ENCODE results near the gene C3. TPM values are rescaled to one million over a fixed set of nuclear protein-coding genes. Genes with fewer than 3 reads are reported as not detected.

C3 gene
- total and polyA plus RNA-seq, 2 of the 13 experiments (the other 11 are each of a cell fraction or from before 2014, with no cell fraction given), result 1,455 to 6,272 TPM

DNA sequence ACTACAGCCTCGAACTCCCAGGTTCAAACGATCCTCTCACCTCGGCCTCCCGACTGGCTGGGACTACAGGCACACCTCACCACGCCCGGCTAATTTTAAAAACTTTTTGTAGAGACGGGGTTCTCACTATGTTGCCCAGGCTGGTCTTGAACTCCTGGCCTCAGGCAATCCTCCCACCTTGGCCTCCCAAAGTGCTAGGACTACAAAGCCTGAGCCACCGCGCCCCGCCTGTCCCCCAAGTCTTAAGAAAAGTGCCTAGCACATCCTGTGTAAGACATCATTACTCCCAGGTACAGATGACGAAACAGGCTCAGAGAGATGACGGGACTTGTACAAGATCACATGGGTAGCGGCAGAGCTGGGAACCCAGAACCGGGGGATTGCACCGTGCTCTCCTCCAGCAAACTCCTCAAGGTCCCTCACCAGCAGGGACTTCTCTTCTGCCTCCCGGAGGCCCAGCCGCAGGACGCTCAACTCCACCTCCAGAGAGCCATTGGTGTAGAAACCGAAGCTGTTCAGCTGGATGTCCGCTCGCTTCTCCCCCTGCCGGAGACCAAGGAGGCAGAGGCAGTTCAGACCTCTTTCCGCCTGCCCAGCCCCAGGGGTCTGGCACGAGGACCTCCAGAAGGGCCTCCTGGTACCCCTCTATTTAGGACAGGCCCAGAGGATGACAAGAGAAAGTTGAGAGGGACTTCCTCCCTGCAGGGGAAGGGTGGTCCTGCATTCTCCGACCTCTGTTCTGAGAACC lies 15.9 kb upstream of the C3 start:
- Histone ChIP-seq H2AFZ (ENCODE audit: low read length) (no peak overlapping the region), H3K36me3 (replicated peaks in 1 of 2; ENCODE audit: control insufficient read depth in 1 of 2, insufficient read depth in 2 of 2, low read length in 2 of 2) (peaks cover 0 to 2% of the 10 kb centered on the region in 2 experiments; a peak in 2 of 5 replicates), H4K20me1 (ENCODE audit: insufficient read depth, low read length) (peaks cover 5% of the 10 kb centered on the region; the same call in 1 of the 2 replicates), H3K4me1 (ENCODE audit: insufficient read depth, low read length) (peaks cover 46% of the 10 kb centered on the region), H3K79me2 (ENCODE audit: insufficient read depth, low read length) (peaks cover 27% of the 10 kb centered on the region), H3K4me2 (ENCODE audit: low read depth, low read length) (peak overlapping the region; percentile 87), H3K9me3 (ENCODE audit: low read length) (no peaks in the 10 kb centered on the region), H3K27me3 (ENCODE audit: control insufficient read depth in 1 of 2, insufficient read depth in 2 of 2, low read length in 2 of 2) (no peaks in the 10 kb centered on the region; a peak in 1 of 5 replicates), H3K4me3 (replicated peaks in 1 of 3; ENCODE audit: insufficient read depth in 1 of 3, low read depth in 2 of 3, low read length in 3 of 3) (peak overlapping the region; percentile 81 to 90 (median 87)), H3K9ac (ENCODE audit: insufficient read depth, low read depth, low read length) (peak overlapping the region; percentile 90), H3K27ac (ENCODE audit: extremely low read length, insufficient read depth, low read length) (peak overlapping the region; percentile 89)
- WGBS (ENCODE audit: low lambda C conversion rate), result 37% methylated on average over 15 of the region's 25 CpGs
- ATAC-seq (peak; percentile 47), DNase-seq (ENCODE audit: low spot score) (peak; percentile 81), FAIRE-seq (peak; percentile 71)
- BruUV-seq (replicated peaks), result no TSS peak
- POLR2A ChIA-PET, result interaction anchor here (0.6 to 5.4 kb wide), 9 partner anchors 8 to 143 kb away, joined by 3 to 278 read pairs (median 4); partner anchors contain the start of gene C3
- intact Hi-C loops (cut with micrococcal nuclease; ENCODE audit: unreplicated experiment), result loop anchor here (2.0 to 10.0 kb wide), 2 partner anchors 16 to 1138 kb away; partner anchors contain the start of genes C3 and PRR36
- in situ Hi-C loops (cut with HindIII; ENCODE audit: extremely low pct_ligation_motif_present, low pct_unique_long_range_greater_than_20kb), result loop anchor here (5.0 kb wide), 1 partner anchor 126 kb away; no protein-coding TSS in a partner anchor
- CTCF ChIA-PET (ENCODE audit: low intra/inter-chr PET ratio, low total read pairs), result interaction anchor here (3.1 to 3.4 kb wide), 2 partner anchors 33 to 127 kb away, joined by 17 to 31 read pairs; no protein-coding TSS in a partner anchor
- TF ChIP-seq CCAR2 (optimal IDR thresholded peaks at IDR 0.05; ENCODE audit: low read depth, low read length) (no peak), ZNF331 (CRISPR knock-in tag; IDR thresholded peaks at IDR 0.05) (peak; percentile 47), SPEN (CRISPR knock-in tag; IDR thresholded peaks at IDR 0.05; ENCODE audit: low read depth) (no peak), REPIN1 (CRISPR knock-in tag; IDR thresholded peaks at IDR 0.05; ENCODE audit: borderline replicate concordance, low read depth) (peak; percentile 41; the same call in 1 of the 2 replicates), PPARG (CRISPR knock-in tag; conservative IDR thresholded peaks at IDR 0.05) (peak; percentile 25; the same call in 1 of the 2 replicates), YY1 (IDR thresholded peaks at IDR 0.05; ENCODE audit: insufficient read depth, insufficient replicate concordance, low read depth, low read length) (peak; percentile 35), PHF20 (CRISPR knock-in tag; IDR thresholded peaks at IDR 0.05) (no peak), CHCHD3 (CRISPR knock-in tag; IDR thresholded peaks at IDR 0.05) (no peak), NFKBIZ (CRISPR knock-in tag; IDR thresholded peaks at IDR 0.05) (0 out of 2 replicates have a peak, but pooled peaks have one; percentile 30), RXRB (CRISPR knock-in tag; IDR thresholded peaks at IDR 0.05; ENCODE audit: borderline replicate concordance) (0 out of 2 replicates have a peak, but pooled peaks have one; percentile 43), ZKSCAN8 (CRISPR knock-in tag; IDR thresholded peaks at IDR 0.05; ENCODE audit: borderline replicate concordance) (peak; percentile 28; the same call in 1 of the 2 replicates), BRD4 (CRISPR knock-in tag; IDR thresholded peaks at IDR 0.05) (0 out of 2 replicates have a peak, but pooled peaks have one; percentile 64), ZNF256 (CRISPR knock-in tag; conservative IDR thresholded peaks at IDR 0.05) (0 out of 2 replicates have a peak, but pooled peaks have one; percentile 40), ZNF782 (CRISPR knock-in tag; IDR thresholded peaks at IDR 0.05; ENCODE audit: borderline replicate concordance) (no peak), HHEX (CRISPR knock-in tag; IDR thresholded peaks at IDR 0.05) (no peak)
- TF ChIP-seq, protein P1, sequence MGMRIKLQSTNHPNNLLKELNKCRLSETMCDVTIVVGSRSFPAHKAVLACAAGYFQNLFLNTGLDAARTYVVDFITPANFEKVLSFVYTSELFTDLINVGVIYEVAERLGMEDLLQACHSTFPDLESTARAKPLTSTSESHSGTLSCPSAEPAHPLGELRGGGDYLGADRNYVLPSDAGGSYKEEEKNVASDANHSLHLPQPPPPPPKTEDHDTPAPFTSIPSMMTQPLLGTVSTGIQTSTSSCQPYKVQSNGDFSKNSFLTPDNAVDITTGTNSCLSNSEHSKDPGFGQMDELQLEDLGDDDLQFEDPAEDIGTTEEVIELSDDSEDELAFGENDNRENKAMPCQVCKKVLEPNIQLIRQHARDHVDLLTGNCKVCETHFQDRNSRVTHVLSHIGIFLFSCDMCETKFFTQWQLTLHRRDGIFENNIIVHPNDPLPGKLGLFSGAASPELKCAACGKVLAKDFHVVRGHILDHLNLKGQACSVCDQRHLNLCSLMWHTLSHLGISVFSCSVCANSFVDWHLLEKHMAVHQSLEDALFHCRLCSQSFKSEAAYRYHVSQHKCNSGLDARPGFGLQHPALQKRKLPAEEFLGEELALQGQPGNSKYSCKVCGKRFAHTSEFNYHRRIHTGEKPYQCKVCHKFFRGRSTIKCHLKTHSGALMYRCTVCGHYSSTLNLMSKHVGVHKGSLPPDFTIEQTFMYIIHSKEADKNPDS (CRISPR knock-in tag; IDR thresholded peaks at IDR 0.05), result no peak
- TF ChIP-seq, protein P2, sequence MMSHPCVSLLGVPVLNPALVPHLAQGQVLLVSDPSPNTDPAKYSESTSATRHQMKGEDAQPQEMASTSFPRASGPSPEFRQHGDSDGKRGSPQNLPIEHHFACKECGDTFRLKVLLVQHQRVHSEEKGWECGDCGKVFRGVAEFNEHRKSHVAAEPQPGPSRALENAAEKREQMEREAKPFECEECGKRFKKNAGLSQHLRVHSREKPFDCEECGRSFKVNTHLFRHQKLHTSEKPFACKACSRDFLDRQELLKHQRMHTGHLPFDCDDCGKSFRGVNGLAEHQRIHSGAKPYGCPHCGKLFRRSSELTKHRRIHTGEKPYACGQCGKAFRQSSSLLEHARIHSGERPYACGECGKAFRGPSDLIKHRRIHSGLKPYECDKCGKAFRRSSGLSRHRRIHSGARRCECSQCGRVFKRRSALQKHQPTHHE (CRISPR knock-in tag; IDR thresholded peaks at IDR 0.05; ENCODE audit: borderline replicate concordance), result no peak
- TF ChIP-seq, protein P3, sequence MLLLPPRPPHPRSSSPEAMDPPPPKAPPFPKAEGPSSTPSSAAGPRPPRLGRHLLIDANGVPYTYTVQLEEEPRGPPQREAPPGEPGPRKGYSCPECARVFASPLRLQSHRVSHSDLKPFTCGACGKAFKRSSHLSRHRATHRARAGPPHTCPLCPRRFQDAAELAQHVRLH (CRISPR knock-in tag; IDR thresholded peaks at IDR 0.05; ENCODE audit: borderline replicate concordance, low read depth), result 0 out of 2 replicates have a peak, but pooled peaks have one; percentile 57
